Breast epithelium (tissue), 3 donors: ENCODE results near the gene NEDD9.

ENCODE experiments used
- CTCF ChIP-seq, 3 donors: fragments of 450-650 bp; IDR thresholded peaks; one replicate each; pipeline ENCODE4 v1.5.1; 2016 to 2017; ENCODE audit warnings: antibody characterized with exemption in 3 of 3, mild to moderate bottlenecking in 3 of 3, moderate library complexity in 3 of 3
- POLR2A ChIP-seq: fragments of 450-650 bp; IDR thresholded peaks from one replicate; pipeline ENCODE4 v1.6.1; 2016; ENCODE audit warnings: antibody characterized with exemption, mild to moderate bottlenecking, moderate library complexity
- POLR2AphosphoS5 ChIP-seq, 3 donors: sonication (generic); formaldehyde crosslinking; IDR thresholded peaks; one replicate each; pipeline ENCODE4 v1.6.1; 2017; ENCODE audit warnings: antibody characterized with exemption in 3 of 3

GRCh38 chr6:11213422-11214021 lies 18.9 kb downstream of the NEDD9 start:
- TF ChIP-seq CTCF (IDR thresholded peaks at IDR 0.05): no peak
- TF ChIP-seq POLR2A: no peak
- TF ChIP-seq POLR2AphosphoS5 (IDR thresholded peaks at IDR 0.05): peak in 1 of 3 donors; percentile 18
